Fibroblast of lung (primary cell): ENCODE results near the gene CAP1. TPM values are rescaled to one million over a fixed set of nuclear protein-coding genes. Genes with fewer than 3 reads are reported as not detected.

ENCODE experiments used
- DNase-seq, 2 donors: peaks; one replicate each; pipeline versions ENCODE4 v3.0.0 to v3.0.0-alpha.2; 2010; ENCODE audit warnings: low read depth in 2 of 2
- H2AFZ ChIP-seq: 2 replicates; pipeline ENCODE4 v1.5.1; 2012; ENCODE audit warnings: low read length, control low read depth, inconsistent platforms
- H3K27ac ChIP-seq: 2 replicates; pipeline ENCODE4 v1.5.1; 2011; ENCODE audit warnings: low read length, control low read depth; ENCODE audit not compliant: insufficient read depth
- H3K27me3 ChIP-seq: 2 replicates; pipeline ENCODE4 v1.5.1; 2011; ENCODE audit warnings: mild to moderate bottlenecking, low read length; ENCODE audit not compliant: control insufficient read depth, insufficient read depth
- H3K36me3 ChIP-seq: 2 replicates; pipeline ENCODE4 v1.5.1; 2011; ENCODE audit warnings: low read length; ENCODE audit not compliant: control insufficient read depth, insufficient read depth
- H3K4me1 ChIP-seq: 2 replicates; pipeline ENCODE4 v1.5.1; 2011; ENCODE audit warnings: low read length; ENCODE audit not compliant: control insufficient read depth, insufficient read depth; ENCODE audit errors: extremely low read depth
- H3K4me2 ChIP-seq: 2 replicates; pipeline ENCODE4 v1.5.1; 2011; ENCODE audit warnings: low read length, control low read depth; ENCODE audit not compliant: insufficient read depth; ENCODE audit errors: extremely low read depth
- H3K4me3 ChIP-seq, 4 experiments: fragments of 200-600 bp in 1 of 4; sonication (generic) in 1 of 4; replicated peaks in 1 of 4; 2 replicates each; pipeline ENCODE4 v1.5.1; 2011 to 2016; ENCODE audit warnings: low read length in 4 of 4, low read depth in 3 of 4, mild to moderate bottlenecking in 3 of 4, control low read depth in 2 of 4, inconsistent platforms in 1 of 4, mixed read lengths in 1 of 4; ENCODE audit not compliant: insufficient read depth in 1 of 4; ENCODE audit errors: control extremely low read depth in 1 of 4
- H3K79me2 ChIP-seq: 2 replicates; pipeline ENCODE4 v1.5.1; 2012; ENCODE audit warnings: mild to moderate bottlenecking, low read length, inconsistent platforms; ENCODE audit not compliant: control insufficient read depth, insufficient read depth
- H3K9ac ChIP-seq: 2 replicates; pipeline ENCODE4 v1.5.1; 2011; ENCODE audit warnings: mild to moderate bottlenecking, low read length, control low read depth; ENCODE audit not compliant: insufficient read depth
- H3K9me3 ChIP-seq: 2 replicates; pipeline ENCODE4 v1.5.1; 2012; ENCODE audit warnings: low read depth, low read length; ENCODE audit not compliant: control insufficient read depth, insufficient read depth
- H4K20me1 ChIP-seq: 2 replicates; pipeline ENCODE4 v1.5.1; 2011; ENCODE audit warnings: low read length; ENCODE audit not compliant: control insufficient read depth, insufficient read depth; ENCODE audit errors: extremely low read depth
- EZH2 ChIP-seq: IDR thresholded peaks from 2 replicates; pipeline ENCODE4 v1.5.1; 2012; ENCODE audit warnings: low read length, control low read depth, mild to moderate bottlenecking; ENCODE audit errors: missing control alignments
- polyA plus RNA-seq, 2 donors: library from polyadenylated mRNA; depleted of rRNA in 1 of 2; stranded (reverse) in 1 of 2; unstranded in 1 of 2; fragments of >200 nt; gene quantifications; 2 replicates each; pipeline ENCODE4 v1.2.1, GENCODE V29; 2011 to 2012; ENCODE audit warnings: missing spikeins in 1 of 2
- total RNA-seq: library from RNA; depleted of rRNA; stranded (reverse); fragments of >200 nt; gene quantifications from 2 replicates; pipeline ENCODE4 v1.2.1, GENCODE V29; 2014
- TF ChIP-seq, protein P1 (sequence below), 2 donors: IDR thresholded peaks in 1 of 2; conservative IDR thresholded peaks in 1 of 2; 1 replicate in 1 of 2; 2 replicates in 1 of 2; pipeline ENCODE4 v1.5.1; 2011 to 2012; ENCODE audit warnings: low read length in 2 of 2, control low read depth in 1 of 2, inconsistent platforms in 1 of 2, low read depth in 1 of 2, mild to moderate bottlenecking in 1 of 2

CAP1 gene
- total and polyA plus RNA-seq, 2 donors (not counting 1 experiment from before 2014, with no cell fraction given): 352 to 836 TPM

DNA sequence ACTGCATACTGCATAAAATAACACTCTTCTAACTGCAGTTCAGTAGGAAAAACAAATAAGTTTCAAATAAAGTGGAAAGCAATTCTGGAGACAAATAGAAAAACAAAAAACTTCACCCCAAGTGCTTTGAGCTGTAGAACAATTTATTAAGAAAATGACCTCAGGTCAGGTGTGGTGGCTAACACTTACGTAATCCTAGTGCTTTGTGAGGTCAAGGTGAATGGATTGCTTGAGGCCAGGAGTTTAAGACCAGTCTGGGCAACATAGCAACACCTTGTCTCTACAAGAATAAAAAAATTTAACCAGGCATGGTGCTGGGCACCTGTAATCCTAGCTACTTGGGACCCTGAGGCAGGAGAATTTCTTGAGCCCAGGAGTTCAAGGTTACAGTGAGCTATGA lies 61.5 kb downstream of the CAP1 start:
- H3K4me2 ChIP-seq: no peak overlapping the region
- DNase-seq: no peak
- H3K9ac ChIP-seq: no peak overlapping the region
- no peak for TF ChIP-seq EZH2
- TF ChIP-seq, protein P1, sequence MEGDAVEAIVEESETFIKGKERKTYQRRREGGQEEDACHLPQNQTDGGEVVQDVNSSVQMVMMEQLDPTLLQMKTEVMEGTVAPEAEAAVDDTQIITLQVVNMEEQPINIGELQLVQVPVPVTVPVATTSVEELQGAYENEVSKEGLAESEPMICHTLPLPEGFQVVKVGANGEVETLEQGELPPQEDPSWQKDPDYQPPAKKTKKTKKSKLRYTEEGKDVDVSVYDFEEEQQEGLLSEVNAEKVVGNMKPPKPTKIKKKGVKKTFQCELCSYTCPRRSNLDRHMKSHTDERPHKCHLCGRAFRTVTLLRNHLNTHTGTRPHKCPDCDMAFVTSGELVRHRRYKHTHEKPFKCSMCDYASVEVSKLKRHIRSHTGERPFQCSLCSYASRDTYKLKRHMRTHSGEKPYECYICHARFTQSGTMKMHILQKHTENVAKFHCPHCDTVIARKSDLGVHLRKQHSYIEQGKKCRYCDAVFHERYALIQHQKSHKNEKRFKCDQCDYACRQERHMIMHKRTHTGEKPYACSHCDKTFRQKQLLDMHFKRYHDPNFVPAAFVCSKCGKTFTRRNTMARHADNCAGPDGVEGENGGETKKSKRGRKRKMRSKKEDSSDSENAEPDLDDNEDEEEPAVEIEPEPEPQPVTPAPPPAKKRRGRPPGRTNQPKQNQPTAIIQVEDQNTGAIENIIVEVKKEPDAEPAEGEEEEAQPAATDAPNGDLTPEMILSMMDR (conservative IDR thresholded peaks at IDR 0.05 in 1 of 2, IDR thresholded peaks at IDR 0.05 in 1 of 2; ENCODE audit: low read depth in 1 of 2, low read length in 2 of 2): no peak
- peaks cover 2% of the 10 kb centered on the region for H3K4me1 ChIP-seq
- no peaks in the 10 kb centered on the region for H3K9me3 ChIP-seq
- no peaks in the 10 kb centered on the region for H3K79me2 ChIP-seq
- peaks cover 3% of the 10 kb centered on the region for H3K27me3 ChIP-seq
- no peak overlapping the region for H3K4me3 ChIP-seq
- no peak overlapping the region for H3K27ac ChIP-seq
- no peak overlapping the region for H2AFZ ChIP-seq
- H4K20me1 ChIP-seq: no peaks in the 10 kb centered on the region
- no peaks in the 10 kb centered on the region for H3K36me3 ChIP-seq

DNA sequence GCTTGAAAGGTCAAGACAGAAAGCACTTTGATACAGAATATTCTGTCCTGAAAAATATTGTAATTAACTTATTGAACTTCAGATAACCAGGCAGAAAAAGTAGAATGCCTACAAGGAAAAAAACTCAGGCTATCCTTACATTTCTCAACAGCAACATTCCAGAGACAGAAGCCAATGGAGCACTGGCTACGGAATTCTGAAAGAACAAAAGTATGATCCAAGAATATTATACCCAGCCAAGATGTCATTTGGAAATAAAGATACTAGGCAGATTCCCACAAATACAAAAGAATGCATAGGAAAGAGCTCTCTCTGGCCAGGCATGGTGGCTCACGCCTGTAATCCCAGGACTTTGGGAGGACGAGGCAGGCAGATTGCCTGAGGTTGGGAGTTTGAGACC lies 62.4 kb downstream of the CAP1 start:
- Histone ChIP-seq H3K9me3 (no peaks in the 10 kb centered on the region), H3K27ac (no peak overlapping the region), H3K9ac (no peak overlapping the region), H3K4me3 (no peak overlapping the region), H2AFZ (no peak overlapping the region), H3K79me2 (no peaks in the 10 kb centered on the region), H3K4me2 (no peak overlapping the region), H3K27me3 (peaks cover 3% of the 10 kb centered on the region), H3K4me1 (no peaks in the 10 kb centered on the region), H4K20me1 (no peaks in the 10 kb centered on the region), H3K36me3 (no peaks in the 10 kb centered on the region)
- TF ChIP-seq, protein P1 (conservative IDR thresholded peaks at IDR 0.05 in 1 of 2, IDR thresholded peaks at IDR 0.05 in 1 of 2; ENCODE audit: low read depth in 1 of 2, low read length in 2 of 2): no peak
- no peak for TF ChIP-seq EZH2
- no peak for DNase-seq

DNA sequence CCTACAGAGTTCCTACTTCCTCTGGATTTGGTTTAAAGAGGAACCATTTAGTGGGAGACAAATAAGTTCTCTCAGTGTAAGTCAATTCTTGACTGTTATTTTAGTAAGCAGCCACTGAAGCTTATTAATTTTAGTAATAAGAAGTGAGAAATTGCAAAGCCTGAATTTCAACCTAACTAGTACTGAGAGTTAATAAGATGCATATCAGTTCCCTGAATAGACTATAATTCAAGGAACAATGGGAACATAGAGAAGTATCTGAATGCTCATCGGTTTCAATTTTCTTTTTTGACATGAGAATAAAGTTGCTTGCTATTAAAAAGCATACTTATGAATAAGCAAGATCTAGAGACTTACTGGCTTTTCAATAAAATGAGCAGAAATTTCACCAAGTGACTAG lies 64.5 kb downstream of the CAP1 start:
- no peak overlapping the region for H3K4me3 ChIP-seq
- no peak overlapping the region for H3K4me2 ChIP-seq
- H3K9me3 ChIP-seq: no peaks in the 10 kb centered on the region
- no peaks in the 10 kb centered on the region for H3K36me3 ChIP-seq
- H3K79me2 ChIP-seq: no peaks in the 10 kb centered on the region
- no peak for TF ChIP-seq EZH2
- TF ChIP-seq, protein P1 (conservative IDR thresholded peaks at IDR 0.05 in 1 of 2, IDR thresholded peaks at IDR 0.05 in 1 of 2; ENCODE audit: low read depth in 1 of 2, low read length in 2 of 2): no peak
- no peak overlapping the region for H3K27ac ChIP-seq
- no peak for DNase-seq
- H4K20me1 ChIP-seq: no peaks in the 10 kb centered on the region
- peaks cover 3% of the 10 kb centered on the region for H3K27me3 ChIP-seq
- no peak overlapping the region for H2AFZ ChIP-seq
- H3K9ac ChIP-seq: no peak overlapping the region
- H3K4me1 ChIP-seq: no peaks in the 10 kb centered on the region
